Measurements from ENCODE around the gene CADPS.

The CADPS gene

GRCh38 chr3:62376906-62377877, 498.0 kb downstream of the CADPS start:
- Histone ChIP-seq H3K4me3 (no peak overlapping the region), H3K36me3 (no peaks in the 10 kb centered on the region), H3K4me1 (no peaks in the 10 kb centered on the region), H3K4me2 (no peak overlapping the region), H3K9ac (no peak overlapping the region), H4K20me1 (no peaks in the 10 kb centered on the region), H3K27ac (no peak overlapping the region), H3K27me3 (peaks cover 0 to 22% (median 4%) of the 10 kb centered on the region in 11 experiments; a peak in 8 of 22 replicates), H3K9me3 (replicated peaks in 1 of 11) (peaks cover 29 to 58% (median 45%) of the 10 kb centered on the region in 11 experiments)
- no peak for TF ChIP-seq Cebpa-rat (IDR thresholded peaks at IDR 0.05)

GRCh38 chr3:62376454-62376720, 498.8 kb downstream of the CADPS start:
- no peaks in the 10 kb centered on the region for H4K20me1 ChIP-seq
- no peak overlapping the region for H3K9ac ChIP-seq
- no peak for TF ChIP-seq Cebpa-rat (IDR thresholded peaks at IDR 0.05)
- H3K4me3 ChIP-seq, result no peak overlapping the region
- peaks cover 37 to 66% (median 53%) of the 10 kb centered on the region in 11 experiments for H3K9me3 ChIP-seq (replicated peaks in 1 of 11)
- H3K27me3 ChIP-seq, result peaks cover 0 to 22% (median 4%) of the 10 kb centered on the region in 11 experiments; a peak in 8 of 22 replicates
- no peaks in the 10 kb centered on the region for H3K4me1 ChIP-seq
- no peaks in the 10 kb centered on the region for H3K36me3 ChIP-seq
- no peak overlapping the region for H3K4me2 ChIP-seq
- H3K27ac ChIP-seq, result no peak overlapping the region

GRCh38 chr3:62375655-62376453, 499.4 kb downstream of the CADPS start:
- Histone ChIP-seq H3K4me3 (no peak overlapping the region), H3K27me3 (peaks cover 0 to 22% (median 4%) of the 10 kb centered on the region in 11 experiments; a peak in 8 of 22 replicates), H3K9ac (no peak overlapping the region), H3K4me1 (no peaks in the 10 kb centered on the region), H3K4me2 (no peak overlapping the region), H3K9me3 (replicated peaks in 1 of 11) (peaks cover 42 to 71% (median 59%) of the 10 kb centered on the region in 11 experiments), H3K27ac (no peak overlapping the region), H3K36me3 (no peaks in the 10 kb centered on the region), H4K20me1 (no peaks in the 10 kb centered on the region)
- no peak for TF ChIP-seq Cebpa-rat (IDR thresholded peaks at IDR 0.05)

GRCh38 chr3:62374341-62375218, 500.6 kb downstream of the CADPS start:
- no peak for TF ChIP-seq Cebpa-rat (IDR thresholded peaks at IDR 0.05)
- Histone ChIP-seq H3K4me2 (no peak overlapping the region), H3K36me3 (no peaks in the 10 kb centered on the region), H3K4me1 (no peaks in the 10 kb centered on the region), H3K27ac (no peak overlapping the region), H3K9me3 (replicated peaks in 1 of 11) (peaks cover 55 to 83% (median 71%) of the 10 kb centered on the region in 11 experiments), H4K20me1 (no peaks in the 10 kb centered on the region), H3K9ac (no peak overlapping the region), H3K4me3 (no peak overlapping the region), H3K27me3 (peaks cover 0 to 22% (median 4%) of the 10 kb centered on the region in 11 experiments; a peak in 8 of 22 replicates)

GRCh38 chr3:62373714-62374333, 501.4 kb downstream of the CADPS start:
- Histone ChIP-seq H3K4me3 (no peak overlapping the region), H3K9ac (no peak overlapping the region), H3K27me3 (peaks cover 0 to 22% (median 4%) of the 10 kb centered on the region in 11 experiments; a peak in 8 of 22 replicates), H4K20me1 (no peaks in the 10 kb centered on the region), H3K36me3 (no peaks in the 10 kb centered on the region), H3K4me1 (no peaks in the 10 kb centered on the region), H3K27ac (no peak overlapping the region), H3K4me2 (no peak overlapping the region), H3K9me3 (replicated peaks in 1 of 11) (peaks cover 63 to 83% (median 77%) of the 10 kb centered on the region in 11 experiments)
- TF ChIP-seq Cebpa-rat (IDR thresholded peaks at IDR 0.05), result no peak

GRCh38 chr3:62373215-62373614, 502.0 kb downstream of the CADPS start, which contains the start of gene FEZF2:
Gene FEZF2, minus strand, starts transcription at chr3:62373550. Its CDS starts 682 bp downstream, at chr3:62372868.
- H3K4me2 ChIP-seq, result no peak within 1 kb of the TSS
- H3K27ac ChIP-seq, result no peak within 1 kb of the TSS
- peaks cover under 1 to 25% (median 7%) of the 10 kb centered on the region in 11 experiments; a peak in 17 of 22 replicates for H3K27me3 ChIP-seq
- peaks cover 0 to 4% (median 0%) of the 10 kb centered on the region in 11 experiments; a peak in 1 of 22 replicates for H3K36me3 ChIP-seq
- no peak for TF ChIP-seq Cebpa-rat (IDR thresholded peaks at IDR 0.05)
- H3K9ac ChIP-seq, result no peak within 1 kb of the TSS
- H4K20me1 ChIP-seq, result no peaks in the 10 kb centered on the region
- peaks cover 69 to 83% (median 80%) of the 10 kb centered on the region in 11 experiments for H3K9me3 ChIP-seq (replicated peaks in 1 of 11)
- no peaks in the 10 kb centered on the region for H3K4me1 ChIP-seq
- no peak within 1 kb of the TSS for H3K4me3 ChIP-seq

- TF ChIP-seq Cebpa-rat (IDR thresholded peaks at IDR 0.05), result no peak
- Histone ChIP-seq H4K20me1 (no peaks in the 10 kb centered on the region), H3K27me3 (peaks cover 6 to 31% (median 13%) of the 10 kb centered on the region in 11 experiments; a peak in 20 of 22 replicates), H3K4me1 (no peaks in the 10 kb centered on the region), H3K4me3 (no peak overlapping the region), H3K9ac (no peak overlapping the region), H3K36me3 (peaks cover 0 to 5% (median 0%) of the 10 kb centered on the region in 11 experiments; a peak in 1 of 22 replicates), H3K9me3 (replicated peaks in 1 of 11) (peaks cover 75 to 87% (median 83%) of the 10 kb centered on the region in 11 experiments), H3K4me2 (no peak overlapping the region), H3K27ac (no peak overlapping the region)
These were observed 502.6 kb downstream of the CADPS start for GRCh38 chr3:62372621-62373041.
